Activated naive CD8-positive, alpha-beta T cell (primary cell): ENCODE results near the gene CEBPE.

Source experiments
- H3K27ac Mint-ChIP-seq: one replicate; pipeline ENCODE4 v1.8.0; 2021; ENCODE audit warnings: mixed read lengths
- H3K27me3 Mint-ChIP-seq: one replicate; pipeline ENCODE4 v1.8.0; 2021; ENCODE audit warnings: mixed read lengths
- H3K36me3 Mint-ChIP-seq: one replicate; pipeline ENCODE4 v1.8.0; 2021; ENCODE audit warnings: mixed read lengths
- H3K4me1 Mint-ChIP-seq: one replicate; pipeline ENCODE4 v1.8.0; 2021; ENCODE audit warnings: low read depth, mixed read lengths
- H3K4me3 Mint-ChIP-seq: one replicate; pipeline ENCODE4 v1.8.0; 2021; ENCODE audit warnings: mild to moderate bottlenecking, mixed read lengths
- H3K9me3 Mint-ChIP-seq: one replicate; pipeline ENCODE4 v1.8.0; 2021; ENCODE audit warnings: low read depth, mixed read lengths

The CEBPE gene

DNA sequence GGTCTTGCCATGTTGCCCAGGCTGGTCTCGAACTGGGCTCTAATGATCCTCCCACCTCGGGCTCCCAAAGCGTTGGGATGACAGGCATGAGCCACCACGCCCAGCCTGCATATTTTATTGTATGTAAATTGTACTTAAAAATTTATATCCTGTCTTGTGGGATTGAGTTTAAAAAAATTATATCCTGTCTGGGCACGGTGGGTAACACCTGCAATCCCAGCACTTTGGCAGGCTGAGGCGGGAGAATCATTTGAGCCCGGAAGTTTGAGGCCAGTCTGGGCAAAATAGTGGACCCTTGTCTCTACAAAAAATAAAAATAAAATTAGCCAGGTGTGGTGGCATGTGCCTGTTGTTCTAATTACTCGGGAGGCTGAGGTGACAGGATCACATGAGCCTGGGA lies 13.9 kb upstream of the CEBPE start:
- Mint-ChIP-seq H3K9me3 (no peaks in the 10 kb centered on the region), H3K27ac (no peak overlapping the region), H3K36me3 (peaks cover 2% of the 10 kb centered on the region)

DNA sequence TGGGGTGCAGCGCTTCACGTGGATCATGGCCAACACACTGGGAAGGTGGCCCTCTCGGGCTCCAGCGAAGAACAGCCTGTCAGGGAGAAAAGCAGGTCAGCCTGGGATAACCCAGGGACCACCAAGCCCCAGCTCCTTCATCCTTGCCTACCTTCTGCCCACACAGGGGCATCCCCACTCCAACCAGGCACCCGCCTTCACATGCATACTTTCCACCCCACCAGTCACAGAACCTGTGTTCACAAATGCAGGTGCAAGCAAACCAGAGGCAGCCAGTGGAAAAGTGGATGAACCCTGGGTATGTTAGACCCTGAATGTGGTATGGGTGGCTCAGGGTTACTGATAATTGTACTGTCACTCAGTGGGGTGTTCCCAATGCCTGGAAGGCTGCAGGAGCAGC lies 12.4 kb upstream of the CEBPE start:
- Mint-ChIP-seq H3K27me3 (no peaks in the 10 kb centered on the region), H3K4me3 (no peak overlapping the region), H3K36me3 (peaks cover 2% of the 10 kb centered on the region), H3K27ac (no peak overlapping the region), H3K4me1 (no peaks in the 10 kb centered on the region), H3K9me3 (no peaks in the 10 kb centered on the region)

More for the DNA sequence above, 13.9 kb upstream of the CEBPE start:
- no peaks in the 10 kb centered on the region for H3K27me3 Mint-ChIP-seq
- H3K4me1 Mint-ChIP-seq: no peaks in the 10 kb centered on the region
- H3K4me3 Mint-ChIP-seq: no peak overlapping the region

DNA sequence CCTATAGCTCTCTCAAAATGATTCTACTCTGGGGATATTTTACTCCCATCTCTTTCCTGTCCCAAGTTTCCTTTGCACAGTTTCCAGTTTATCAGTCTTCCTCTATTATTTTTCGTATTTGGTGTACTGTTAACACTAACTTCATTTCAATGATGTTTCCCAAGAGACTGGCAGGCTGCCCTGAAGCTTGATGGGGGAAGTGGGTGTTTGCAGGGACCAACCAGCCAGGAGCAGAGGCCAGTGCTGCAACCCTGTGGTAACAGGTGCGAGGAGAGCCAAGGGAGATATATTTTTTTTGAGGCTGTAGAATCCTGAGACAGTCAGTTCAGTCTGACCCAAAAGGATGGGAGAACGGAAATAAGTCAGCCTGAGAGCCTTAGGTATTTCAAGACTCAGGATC lies 11.8 kb upstream of the CEBPE start:
- H3K9me3 Mint-ChIP-seq: no peaks in the 10 kb centered on the region
- H3K36me3 Mint-ChIP-seq: peaks cover 2% of the 10 kb centered on the region
- H3K27me3 Mint-ChIP-seq: no peaks in the 10 kb centered on the region
- H3K4me3 Mint-ChIP-seq: no peak overlapping the region
- H3K4me1 Mint-ChIP-seq: no peaks in the 10 kb centered on the region
- no peak overlapping the region for H3K27ac Mint-ChIP-seq

DNA sequence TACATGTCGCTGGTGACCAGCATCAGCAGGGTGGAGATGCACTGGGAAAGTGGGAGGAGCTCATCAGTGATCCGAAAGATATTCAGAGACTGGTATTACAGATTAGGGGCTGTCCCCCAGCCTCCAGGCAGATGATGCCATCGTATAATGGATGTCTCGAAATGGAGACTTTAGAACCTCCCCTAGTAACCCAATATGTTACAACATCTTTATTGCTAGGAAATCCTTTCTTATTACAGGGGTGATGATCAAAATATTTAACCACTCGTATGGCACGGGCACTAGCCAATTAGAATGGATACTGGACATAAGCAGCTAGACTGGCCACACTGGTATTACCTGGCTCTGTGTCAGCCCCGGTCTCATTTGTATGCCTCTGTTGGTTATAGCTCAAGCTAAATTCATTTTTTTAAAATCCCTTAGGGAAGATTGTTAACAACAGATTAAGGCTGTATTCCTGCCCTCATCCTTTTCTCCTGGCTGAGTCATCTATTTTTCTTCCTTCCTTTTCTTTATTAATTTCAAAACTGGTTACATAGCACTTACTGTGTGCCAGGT lies 10.8 kb upstream of the CEBPE start:
- peaks cover 2% of the 10 kb centered on the region for H3K36me3 Mint-ChIP-seq
- no peaks in the 10 kb centered on the region for H3K9me3 Mint-ChIP-seq
- H3K4me1 Mint-ChIP-seq: no peaks in the 10 kb centered on the region
- H3K27me3 Mint-ChIP-seq: no peaks in the 10 kb centered on the region
- H3K4me3 Mint-ChIP-seq: no peak overlapping the region
- H3K27ac Mint-ChIP-seq: no peak overlapping the region

DNA sequence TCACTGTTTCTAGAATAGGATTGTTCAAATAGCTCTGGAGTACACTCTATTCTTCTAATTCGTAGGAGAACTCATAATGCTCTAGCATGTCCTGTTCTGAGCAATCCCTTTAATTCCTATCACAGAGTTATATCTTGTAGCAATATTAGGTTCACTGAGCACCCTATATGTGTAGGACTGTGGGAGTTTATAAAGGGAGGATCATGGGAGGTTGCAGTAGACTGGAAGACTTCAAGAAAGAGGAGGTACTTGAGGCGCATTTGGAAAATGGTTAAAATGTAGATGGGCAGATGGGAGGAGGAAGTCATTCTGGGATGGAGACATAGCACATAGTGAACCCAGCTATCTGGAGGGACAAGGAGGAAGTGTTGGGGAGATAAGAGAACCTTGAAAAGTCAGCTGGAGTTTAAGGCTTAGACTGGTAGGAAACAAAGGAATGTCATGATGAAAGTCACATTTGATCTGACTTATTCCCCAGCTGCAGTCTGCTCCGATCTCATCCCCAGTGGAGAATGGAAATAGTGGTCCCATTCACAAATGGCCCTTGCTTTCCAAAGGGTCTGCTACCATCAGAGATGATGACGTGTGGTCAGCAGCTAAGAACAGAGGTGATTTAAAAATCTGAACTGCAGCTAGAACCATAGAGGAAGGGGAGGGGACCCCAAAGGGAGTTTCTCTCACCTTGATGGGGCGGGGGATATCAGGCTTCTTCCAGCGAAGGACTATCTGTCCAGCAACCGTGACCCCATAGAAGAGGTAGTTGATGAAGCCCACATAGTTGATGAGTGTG lies 10.1 kb upstream of the CEBPE start:
- Mint-ChIP-seq H3K27me3 (no peaks in the 10 kb centered on the region), H3K27ac (no peak overlapping the region), H3K4me1 (no peaks in the 10 kb centered on the region), H3K36me3 (peaks cover 2% of the 10 kb centered on the region), H3K4me3 (no peak overlapping the region), H3K9me3 (no peaks in the 10 kb centered on the region)

DNA sequence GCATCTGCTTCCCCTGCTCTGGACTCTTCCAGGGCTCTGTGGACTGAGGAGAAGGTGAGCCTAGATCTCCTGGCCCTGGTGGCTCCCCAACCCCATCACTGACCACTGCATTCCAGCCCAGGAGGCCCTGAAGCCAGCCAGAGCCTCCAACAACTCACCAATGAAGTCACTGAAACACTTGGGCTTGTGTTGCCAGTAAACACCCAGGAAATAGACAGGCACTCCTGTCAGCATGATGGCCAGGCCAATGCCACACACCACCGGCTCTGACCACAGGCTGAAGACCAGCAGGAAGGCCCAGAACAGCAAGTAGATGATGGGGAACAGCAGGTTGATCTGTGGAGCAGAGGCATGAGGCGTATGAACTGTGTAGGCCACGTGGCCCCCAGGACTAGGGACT lies 8.8 kb upstream of the CEBPE start:
- Mint-ChIP-seq H3K27ac (no peak overlapping the region), H3K4me3 (no peak overlapping the region)

DNA sequence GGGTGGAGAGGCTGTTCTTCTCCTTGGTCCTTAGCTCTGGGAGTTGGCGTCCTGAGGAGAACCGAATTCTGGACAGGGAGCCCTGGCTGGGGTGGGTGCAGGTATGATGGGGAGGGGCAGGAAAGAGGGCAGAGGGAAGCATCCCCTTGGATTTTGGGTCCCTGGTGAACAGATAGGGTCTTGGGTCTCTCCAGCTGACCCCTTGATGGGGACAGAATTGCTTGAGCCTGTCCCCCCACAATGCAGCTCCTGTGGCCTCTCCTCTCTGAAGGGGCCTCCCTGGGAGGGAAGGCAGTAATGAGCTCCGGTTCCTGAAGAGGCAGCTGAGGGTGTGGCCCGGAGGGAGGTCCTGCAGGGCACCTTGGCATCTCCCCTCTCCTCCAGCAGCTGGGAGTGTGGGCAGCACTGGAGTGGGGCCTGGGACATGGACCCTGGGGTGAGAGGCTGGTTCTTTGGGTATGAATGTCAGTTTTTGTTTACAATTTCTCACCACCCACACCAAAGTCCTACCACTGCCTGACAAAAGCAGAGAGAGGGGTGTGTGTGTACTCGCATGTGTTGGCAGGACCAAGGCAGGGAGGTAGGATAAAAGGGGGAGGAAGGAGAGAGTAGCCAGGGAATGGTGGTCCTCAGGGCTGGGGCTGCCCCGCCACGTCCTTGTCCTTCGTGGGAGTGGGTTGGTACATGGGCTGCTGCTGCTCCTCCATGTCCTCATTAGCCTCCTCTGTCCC lies 7.7 kb upstream of the CEBPE start:
- H3K4me1 Mint-ChIP-seq: peaks cover 3% of the 10 kb centered on the region
- no peak overlapping the region for H3K27ac Mint-ChIP-seq

More for the DNA sequence above, 8.8 kb upstream of the CEBPE start:
- Mint-ChIP-seq H3K9me3 (no peaks in the 10 kb centered on the region), H3K27me3 (no peaks in the 10 kb centered on the region), H3K36me3 (peaks cover 2% of the 10 kb centered on the region), H3K4me1 (no peaks in the 10 kb centered on the region)

DNA sequence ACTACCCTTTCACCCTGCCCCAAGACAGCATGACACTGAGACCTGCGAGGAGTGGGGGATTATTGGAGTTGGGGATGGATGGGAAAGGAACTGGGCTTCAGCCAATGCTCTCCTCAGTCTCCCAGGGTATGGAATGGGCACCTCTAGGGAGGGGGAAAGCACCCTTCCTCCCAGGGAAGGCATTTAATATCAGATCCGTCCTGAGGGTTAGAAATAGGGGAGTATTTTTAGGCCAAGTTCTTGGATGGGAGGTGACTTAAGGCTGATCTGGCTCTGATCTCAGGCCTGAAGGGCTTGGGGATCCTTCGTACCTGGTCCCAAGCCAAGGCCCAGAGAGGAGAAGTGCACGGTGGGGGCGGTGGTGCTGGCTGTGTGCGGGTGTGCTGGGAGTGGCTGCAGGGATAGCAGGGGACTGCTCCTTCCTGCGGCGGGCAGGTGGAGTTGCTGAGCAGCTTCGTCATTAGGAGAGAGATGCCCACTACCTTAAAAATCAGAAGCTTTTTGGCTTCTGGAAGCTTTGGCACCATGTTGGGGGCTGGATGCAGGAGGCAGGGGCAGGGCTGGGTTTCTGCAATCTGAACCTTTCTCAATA lies 7.0 kb upstream of the CEBPE start:
- no peak overlapping the region for H3K4me3 Mint-ChIP-seq
- no peaks in the 10 kb centered on the region for H3K9me3 Mint-ChIP-seq
- H3K36me3 Mint-ChIP-seq: peaks cover 2% of the 10 kb centered on the region
- H3K27me3 Mint-ChIP-seq: no peaks in the 10 kb centered on the region
- H3K27ac Mint-ChIP-seq: peak overlapping the region; percentile 34
- H3K4me1 Mint-ChIP-seq: peaks cover 9% of the 10 kb centered on the region

More for the DNA sequence above, 7.7 kb upstream of the CEBPE start:
- no peaks in the 10 kb centered on the region for H3K9me3 Mint-ChIP-seq
- no peak overlapping the region for H3K4me3 Mint-ChIP-seq
- H3K36me3 Mint-ChIP-seq: peaks cover 2% of the 10 kb centered on the region
- no peaks in the 10 kb centered on the region for H3K27me3 Mint-ChIP-seq

DNA sequence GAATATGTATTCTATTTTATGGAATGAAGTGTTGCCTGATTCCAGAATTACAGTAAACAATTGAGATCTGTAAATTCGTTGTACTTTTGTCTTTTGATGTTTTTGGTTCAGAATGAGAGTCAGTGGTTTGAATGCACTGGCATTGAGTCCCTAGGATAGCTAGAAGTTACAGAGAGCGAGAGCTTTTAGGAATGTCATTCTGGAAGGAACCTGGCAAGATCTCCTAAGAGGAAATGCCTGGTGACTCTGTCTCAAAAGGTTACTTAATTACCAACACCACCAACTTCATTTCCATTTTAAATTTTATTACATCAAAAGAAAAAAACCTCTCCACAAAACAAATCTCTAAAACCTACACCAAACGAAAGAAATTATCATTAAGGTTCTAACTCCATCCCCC lies 6.0 kb upstream of the CEBPE start:
- no peak overlapping the region for H3K27ac Mint-ChIP-seq
- no peaks in the 10 kb centered on the region for H3K9me3 Mint-ChIP-seq
- peaks cover 19% of the 10 kb centered on the region for H3K4me1 Mint-ChIP-seq
- H3K36me3 Mint-ChIP-seq: peaks cover 2% of the 10 kb centered on the region
- H3K27me3 Mint-ChIP-seq: no peaks in the 10 kb centered on the region
- no peak overlapping the region for H3K4me3 Mint-ChIP-seq

DNA sequence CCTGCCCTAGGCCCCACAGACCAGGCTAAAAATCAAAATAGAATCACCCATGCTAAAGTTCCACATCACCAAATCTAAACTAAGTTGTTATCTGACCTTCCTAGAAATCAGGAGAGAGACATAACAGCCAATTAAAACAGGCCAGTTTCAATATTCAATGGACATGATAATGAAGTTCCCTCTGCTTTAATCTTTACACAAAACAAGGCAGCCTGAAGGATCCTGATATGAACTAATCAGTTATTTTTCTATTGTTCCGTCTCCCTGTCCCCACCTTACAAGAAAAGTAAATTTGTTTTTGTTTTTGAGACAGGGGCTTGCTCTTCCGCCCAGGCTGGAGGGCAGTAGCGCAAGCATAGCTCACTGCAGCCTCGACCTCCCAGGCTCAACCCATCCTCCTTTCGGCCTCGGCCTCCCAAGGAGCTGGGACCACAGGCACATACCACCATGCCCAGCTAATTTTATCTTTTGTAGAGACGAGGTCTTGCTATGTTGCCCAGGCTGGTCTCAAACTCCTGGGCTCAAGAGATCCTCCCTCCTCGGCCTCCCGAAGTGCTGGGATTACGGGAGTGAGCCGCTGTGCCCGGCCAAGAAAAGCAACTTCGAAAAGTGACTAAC lies 5.4 kb upstream of the CEBPE start:
- Mint-ChIP-seq H3K36me3 (peaks cover 2% of the 10 kb centered on the region), H3K4me1 (peaks cover 25% of the 10 kb centered on the region), H3K4me3 (no peak overlapping the region), H3K27me3 (no peaks in the 10 kb centered on the region), H3K9me3 (no peaks in the 10 kb centered on the region), H3K27ac (no peak overlapping the region)

DNA sequence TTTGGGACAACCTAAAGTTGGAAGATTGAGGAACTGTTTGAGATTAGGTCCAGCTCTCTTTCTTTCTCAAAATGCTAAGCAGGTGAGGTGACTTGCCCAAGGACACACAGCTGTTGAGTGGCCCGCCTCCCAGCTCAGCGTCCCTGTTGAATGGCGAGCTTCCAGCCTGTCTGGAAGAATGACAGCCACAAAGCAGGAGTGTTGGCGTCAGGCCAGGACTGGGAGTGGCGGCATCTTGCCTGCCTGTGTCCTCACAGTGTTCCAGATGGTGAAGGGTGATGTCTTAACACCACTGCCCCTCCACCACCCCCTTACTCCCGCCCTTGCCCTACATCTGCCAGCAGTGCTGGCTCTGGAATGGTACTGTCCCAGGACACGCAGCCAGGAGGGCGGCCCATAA lies 4.4 kb upstream of the CEBPE start:
- H3K27ac Mint-ChIP-seq: no peak overlapping the region
- no peaks in the 10 kb centered on the region for H3K36me3 Mint-ChIP-seq
- H3K27me3 Mint-ChIP-seq: no peaks in the 10 kb centered on the region
- H3K4me3 Mint-ChIP-seq: no peak overlapping the region
- peaks cover 34% of the 10 kb centered on the region for H3K4me1 Mint-ChIP-seq
- H3K9me3 Mint-ChIP-seq: no peaks in the 10 kb centered on the region

DNA sequence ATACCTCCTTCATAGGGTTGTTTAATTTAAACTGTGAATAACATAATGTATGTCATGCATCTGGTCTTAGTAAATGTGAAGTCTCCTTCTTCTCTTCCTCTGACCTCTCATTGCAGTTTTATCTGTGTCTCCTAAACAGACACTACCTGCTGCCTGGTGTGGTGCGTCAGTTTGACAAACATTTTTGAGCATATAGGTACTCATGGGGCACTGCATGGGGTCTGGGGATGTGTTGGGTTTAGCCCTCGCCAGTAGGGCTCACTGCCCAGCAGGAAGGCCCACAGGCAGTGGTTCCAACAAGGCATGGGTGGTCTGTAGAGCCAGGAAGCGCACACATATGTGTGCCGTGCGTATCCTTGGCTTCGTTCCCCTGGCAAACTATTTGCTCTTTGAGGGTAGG lies 3.0 kb upstream of the CEBPE start:
- Mint-ChIP-seq H3K4me3 (no peak overlapping the region), H3K36me3 (no peaks in the 10 kb centered on the region), H3K9me3 (no peaks in the 10 kb centered on the region), H3K4me1 (peaks cover 47% of the 10 kb centered on the region), H3K27me3 (no peaks in the 10 kb centered on the region), H3K27ac (no peak overlapping the region)

DNA sequence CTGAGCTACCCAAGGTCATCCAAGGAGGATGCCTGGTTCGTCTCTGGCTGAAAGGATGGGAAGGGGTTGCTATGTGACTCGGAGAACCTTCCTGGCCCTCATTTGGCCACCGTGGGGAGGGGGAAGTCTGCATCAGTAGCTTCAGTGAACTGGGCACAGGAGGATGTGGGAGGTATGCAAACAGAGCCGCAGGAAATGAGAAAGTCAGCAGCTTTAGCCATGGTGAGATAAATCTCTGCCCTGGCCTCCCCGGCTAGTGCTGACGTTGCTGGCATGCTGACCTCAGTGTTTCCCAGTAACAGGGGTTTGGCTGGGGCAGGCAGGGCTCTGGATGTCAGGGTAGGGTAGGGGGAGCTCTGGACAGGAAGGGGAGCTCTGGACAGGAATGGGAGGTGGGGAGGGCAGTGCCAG lies 2.3 kb upstream of the CEBPE start:
- Mint-ChIP-seq H3K27me3 (no peaks in the 10 kb centered on the region), H3K36me3 (no peaks in the 10 kb centered on the region), H3K9me3 (no peaks in the 10 kb centered on the region), H3K4me3 (peak overlapping the region; percentile 33), H3K27ac (no peak overlapping the region), H3K4me1 (peaks cover 53% of the 10 kb centered on the region)

DNA sequence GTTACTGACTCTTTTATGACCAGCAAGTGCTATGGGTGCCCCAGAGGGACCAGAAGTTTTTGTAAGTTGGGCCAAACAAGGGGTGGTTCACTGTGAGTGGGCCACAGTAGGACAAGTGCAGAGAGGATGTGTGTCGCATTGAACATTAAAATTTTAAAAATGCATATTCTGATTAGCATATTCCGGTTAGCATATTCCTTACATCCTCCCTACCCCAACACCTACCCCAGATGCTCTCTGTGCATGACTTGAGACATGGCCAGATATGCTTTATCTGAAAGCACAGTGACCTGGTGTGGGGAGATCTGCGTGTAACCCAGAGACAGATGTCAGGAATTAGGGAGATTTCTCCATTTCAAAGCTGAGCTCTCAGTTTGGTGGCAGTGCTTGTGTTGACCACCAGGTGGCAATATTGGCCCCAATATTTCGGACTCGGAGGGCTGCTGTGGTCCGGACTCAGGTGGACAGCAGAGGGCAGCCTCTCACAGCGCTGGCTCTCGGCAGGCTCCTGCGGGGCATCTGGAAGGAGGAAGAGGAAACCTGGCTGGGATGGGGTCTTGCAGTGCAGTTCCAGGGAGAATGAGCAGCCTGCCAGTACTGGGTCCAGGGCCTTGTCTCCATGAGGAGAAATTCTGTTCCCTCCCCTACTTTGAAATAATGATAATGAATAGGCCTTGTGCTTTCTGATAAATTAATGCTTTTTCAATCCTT lies 1.6 kb upstream of the CEBPE start:
- H3K4me1 Mint-ChIP-seq: peaks cover 55% of the 10 kb centered on the region
- no peaks in the 10 kb centered on the region for H3K36me3 Mint-ChIP-seq
- H3K4me3 Mint-ChIP-seq: peak overlapping the region; percentile 33
- H3K9me3 Mint-ChIP-seq: no peaks in the 10 kb centered on the region
- H3K27me3 Mint-ChIP-seq: no peaks in the 10 kb centered on the region
- H3K27ac Mint-ChIP-seq: peak overlapping the region; percentile 86
